HTR-8/SVneo (cell line): ENCODE data around the gene FGF6.
"Not testable (repeated sequence)": the region's sequence is repeated elsewhere in the genome, so short reads cannot be mapped to it uniquely, and the experiment has no call there.

Experiments used
- DNase-seq: peaks from one replicate; pipeline ENCODE4 v3.0.0; 2011; ENCODE audit warnings: low spot score, mixed read lengths; ENCODE audit not compliant: insufficient read length
- FAIRE-seq: peaks from 2 replicates; lab custom pipeline; 2011; peaks lifted over from hg19 to GRCh38; lab: Jason Lieb, UNC

FGF6 gene, protein sequence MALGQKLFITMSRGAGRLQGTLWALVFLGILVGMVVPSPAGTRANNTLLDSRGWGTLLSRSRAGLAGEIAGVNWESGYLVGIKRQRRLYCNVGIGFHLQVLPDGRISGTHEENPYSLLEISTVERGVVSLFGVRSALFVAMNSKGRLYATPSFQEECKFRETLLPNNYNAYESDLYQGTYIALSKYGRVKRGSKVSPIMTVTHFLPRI

DNA sequence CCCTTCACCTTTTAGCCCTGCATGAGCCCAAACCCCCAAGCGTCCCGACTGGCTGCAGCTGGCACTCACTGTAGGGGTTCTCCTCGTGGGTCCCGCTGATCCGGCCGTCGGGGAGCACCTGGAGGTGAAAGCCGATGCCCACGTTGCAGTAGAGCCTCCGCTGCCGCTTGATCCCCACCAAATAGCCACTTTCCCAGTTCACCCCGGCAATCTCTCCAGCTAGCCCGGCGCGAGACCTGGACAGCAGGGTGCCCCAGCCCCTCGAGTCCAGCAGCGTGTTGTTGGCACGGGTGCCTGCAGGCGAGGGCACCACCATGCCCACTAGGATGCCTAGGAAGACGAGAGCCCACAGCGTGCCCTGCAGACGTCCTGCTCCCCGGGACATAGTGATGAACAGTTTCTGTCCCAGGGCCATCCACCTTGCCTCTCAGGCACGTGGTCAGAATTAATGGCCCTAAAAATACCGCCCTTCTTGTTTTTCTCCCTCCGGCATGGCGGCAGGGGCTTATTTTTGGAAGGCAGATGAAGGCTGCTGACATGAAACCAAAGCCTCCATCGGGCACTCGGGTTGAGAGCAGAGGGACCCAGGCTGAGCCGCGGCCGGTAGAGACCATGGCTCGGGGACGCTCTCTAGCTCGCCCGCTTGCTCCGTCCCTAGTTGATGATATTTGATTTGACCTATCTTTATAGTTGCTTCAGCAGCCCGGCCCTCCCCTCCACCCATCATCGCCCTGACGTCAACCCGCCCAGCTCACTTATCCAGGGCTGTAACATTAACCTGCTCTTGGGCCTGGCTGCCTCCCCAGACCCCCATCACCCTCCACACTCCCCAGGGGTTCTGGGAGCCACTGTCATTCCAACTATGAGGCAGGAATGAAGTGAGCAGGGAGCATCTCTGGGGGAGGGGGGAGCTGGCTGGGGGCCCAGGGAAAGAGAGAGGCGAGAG lies at the start of gene FGF6:
Gene FGF6 (minus strand): TSS at position 660 of the 946 bp plus-strand sequence. CDS start 245 bp downstream, at position 415.
- no peak for FAIRE-seq

DNA sequence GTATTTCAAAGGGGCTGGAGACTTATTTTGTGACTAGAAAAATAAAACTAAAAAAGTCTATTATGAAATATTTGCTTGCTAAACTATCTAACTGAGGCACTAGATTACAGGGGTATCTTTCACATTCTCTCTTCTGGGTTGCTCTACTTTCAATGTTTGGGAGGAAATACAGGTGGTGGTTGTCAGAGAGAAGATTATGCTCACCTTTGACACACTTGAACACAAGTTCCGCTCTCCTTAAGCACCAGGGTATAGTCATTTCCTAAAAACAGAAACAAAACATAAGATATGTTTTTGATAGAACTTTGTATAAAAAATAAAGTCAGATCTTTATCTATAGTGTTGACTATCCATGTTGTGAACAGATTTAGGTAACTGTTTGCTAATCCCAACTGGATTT lies 45.4 kb upstream of the FGF6 start:
- FAIRE-seq (no peak), DNase-seq (no peak)

More for the DNA sequence above, at the start of gene FGF6:
- no peak for DNase-seq

DNA sequence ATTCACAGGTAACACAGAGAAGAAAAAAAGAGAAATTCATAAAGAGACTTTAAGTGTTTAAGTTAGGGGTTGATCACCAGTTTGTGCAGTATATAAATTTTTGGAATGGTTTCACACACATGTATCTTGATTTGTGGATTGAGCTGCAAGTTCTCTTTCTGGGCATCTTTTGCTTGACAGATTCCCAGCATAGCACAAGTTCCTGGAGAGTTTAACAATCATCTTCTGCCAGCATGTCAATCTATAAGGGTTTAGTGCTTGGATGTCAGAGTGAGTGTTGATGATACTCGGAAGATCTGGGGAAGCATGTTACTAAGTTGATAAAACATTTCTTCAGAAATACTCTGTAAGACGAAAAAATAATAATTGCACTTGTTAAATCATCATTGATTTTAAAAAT lies 43.9 kb upstream of the FGF6 start:
- DNase-seq (no peak), FAIRE-seq (no peak)

DNA sequence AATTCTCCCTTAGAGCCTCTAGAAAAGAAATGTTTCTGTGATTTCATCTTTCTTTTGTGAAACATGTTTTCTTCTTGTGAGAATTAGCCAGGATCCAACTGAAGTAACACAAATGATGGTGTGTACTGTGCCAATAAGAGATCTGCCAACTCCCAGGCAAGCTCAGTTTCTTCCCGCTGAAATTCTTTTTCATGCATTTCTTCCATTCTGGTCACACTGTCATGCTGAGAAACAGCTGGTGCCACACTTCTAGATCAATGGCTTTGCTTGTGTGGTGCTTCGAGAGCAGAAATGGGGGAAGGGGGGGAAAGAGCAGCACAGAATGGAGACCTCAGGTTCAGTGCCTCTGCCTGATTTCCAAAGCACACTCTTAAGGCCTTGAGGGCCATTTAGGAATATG lies 41.4 kb upstream of the FGF6 start:
- FAIRE-seq (no peak), DNase-seq (no peak)

DNA sequence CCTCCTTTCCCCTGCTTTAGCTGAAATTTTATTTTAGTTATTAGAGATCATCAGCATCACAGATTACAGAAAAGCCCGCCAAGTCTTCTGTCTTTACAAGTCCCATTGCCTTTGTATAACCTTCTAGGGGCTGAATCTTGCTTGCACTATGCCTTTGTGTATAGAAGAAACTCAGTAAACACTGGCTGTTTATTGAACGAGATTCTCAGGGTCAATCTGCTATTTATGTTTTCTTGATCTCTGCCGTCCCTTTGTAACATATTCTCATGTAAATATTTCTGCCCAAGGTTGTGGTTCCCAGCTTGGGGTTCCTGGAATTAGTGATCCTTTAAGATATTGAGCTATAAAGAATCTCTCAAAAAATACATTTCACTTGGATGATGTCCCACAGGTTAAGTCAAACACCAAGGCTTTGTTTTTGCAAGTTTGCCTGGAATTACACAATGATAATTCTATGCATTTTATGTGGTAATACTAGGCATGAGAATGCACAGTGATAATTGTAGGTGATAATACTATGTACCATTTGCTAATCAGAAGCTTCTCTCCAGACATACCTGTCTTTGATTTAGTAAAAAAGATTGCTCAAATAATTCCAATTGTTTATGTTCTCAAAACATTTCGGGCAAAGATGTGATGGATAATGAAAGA lies 40.6 kb upstream of the FGF6 start:
- no peak for FAIRE-seq
- DNase-seq: no peak

DNA sequence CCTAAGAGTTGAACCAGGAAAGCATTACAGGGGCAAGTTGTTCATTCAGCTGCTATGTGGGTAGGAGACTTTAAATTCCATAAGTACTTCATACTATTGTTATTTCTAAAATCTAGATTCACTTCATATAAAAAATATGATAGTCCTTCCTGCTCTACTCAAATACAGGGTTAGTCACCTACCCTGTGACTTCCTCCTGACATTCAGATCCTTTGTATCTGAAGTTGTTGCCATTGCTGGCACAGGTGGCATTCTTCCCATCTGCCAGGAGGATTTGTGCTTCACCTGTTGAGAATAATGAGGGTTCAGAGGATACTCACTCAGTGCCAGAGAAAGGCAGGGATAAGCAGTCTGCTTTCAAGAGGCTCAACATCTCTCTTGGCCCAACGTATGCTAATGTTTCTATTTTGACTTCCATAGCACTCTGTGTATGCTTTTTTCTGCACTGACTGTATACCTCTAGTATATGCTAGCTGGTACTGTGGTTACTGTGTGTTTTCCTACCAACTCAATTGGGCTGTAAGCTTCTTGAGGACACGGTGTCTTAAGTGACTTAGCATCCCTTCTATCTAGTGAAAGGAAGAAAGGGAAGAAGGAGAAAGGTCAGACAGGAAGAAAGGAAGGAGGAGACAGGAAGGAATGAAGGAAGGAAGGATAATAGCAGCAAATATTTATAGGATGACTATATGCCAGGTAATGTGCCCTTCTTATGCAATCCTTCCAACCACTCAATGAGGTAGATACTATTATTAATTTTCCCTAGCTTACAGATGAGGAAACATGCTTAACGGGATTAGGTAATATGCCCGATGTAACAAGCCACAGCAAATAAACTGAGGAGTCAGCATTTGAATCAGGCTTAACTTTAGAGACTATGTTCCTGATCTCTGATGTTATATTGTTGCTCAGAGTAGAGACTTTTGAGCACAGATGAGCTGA lies 38.5 kb upstream of the FGF6 start:
- DNase-seq (no peak), FAIRE-seq (no peak)

DNA sequence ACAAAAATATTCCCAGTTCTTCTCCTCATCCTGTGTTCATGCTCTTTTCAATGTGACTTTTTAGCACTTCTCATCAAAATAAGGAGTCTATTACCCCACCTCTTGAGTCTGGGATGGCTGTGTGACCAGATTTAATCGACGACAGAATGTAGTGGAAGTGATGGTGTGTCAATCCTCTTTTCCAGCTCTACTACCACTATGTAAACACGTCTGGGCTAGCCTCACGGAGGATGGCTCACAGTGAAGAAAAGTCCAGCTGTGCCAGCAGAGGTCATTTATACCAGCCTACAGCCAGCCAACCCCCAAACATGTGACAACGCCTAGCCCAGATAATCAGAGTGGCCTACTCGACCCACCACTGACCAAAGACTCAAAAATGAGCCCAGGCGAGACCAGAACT lies 37.3 kb upstream of the FGF6 start:
- no peak for FAIRE-seq
- no peak for DNase-seq

DNA sequence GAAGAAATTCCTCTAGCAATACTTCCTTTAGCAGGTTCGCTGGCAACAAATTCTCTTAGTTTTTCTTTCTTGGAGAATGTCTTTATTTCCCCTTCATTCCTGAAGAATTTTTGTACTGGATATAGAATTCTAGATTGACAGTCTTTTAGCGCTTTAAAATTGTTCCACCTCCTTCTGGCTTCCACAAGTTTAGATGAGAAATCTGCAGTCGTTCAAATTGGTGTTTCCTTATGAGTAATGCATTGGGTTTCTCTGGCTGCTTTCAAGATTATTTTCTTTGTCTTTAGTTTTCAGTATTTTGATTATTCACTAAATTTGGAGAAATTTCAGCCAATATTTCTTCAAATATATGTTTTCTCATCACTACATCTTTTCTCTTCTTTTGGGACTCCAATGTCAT lies 33.3 kb upstream of the FGF6 start:
- DNase-seq (no peak), FAIRE-seq (no peak)

DNA sequence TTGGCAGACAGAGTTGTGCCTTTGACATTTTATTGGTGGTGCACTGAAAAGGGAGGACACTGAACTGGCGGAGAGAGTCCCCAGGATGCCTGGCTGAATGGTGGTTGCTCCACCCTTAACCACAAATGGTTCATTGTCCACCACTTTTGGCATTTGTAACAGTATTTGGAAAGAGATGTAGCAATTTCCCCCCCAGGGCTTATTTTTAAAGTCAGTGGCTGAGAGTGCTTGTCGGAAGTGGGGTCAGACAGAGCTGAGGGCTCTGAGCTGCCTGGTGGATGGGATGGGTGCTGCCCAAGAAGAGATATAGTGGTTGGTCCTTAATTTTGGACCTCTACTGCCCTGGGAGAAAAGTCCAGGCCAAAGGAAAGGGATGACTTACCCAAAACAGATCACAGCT lies 31.5 kb upstream of the FGF6 start:
- DNase-seq (no peak), FAIRE-seq (no peak)

DNA sequence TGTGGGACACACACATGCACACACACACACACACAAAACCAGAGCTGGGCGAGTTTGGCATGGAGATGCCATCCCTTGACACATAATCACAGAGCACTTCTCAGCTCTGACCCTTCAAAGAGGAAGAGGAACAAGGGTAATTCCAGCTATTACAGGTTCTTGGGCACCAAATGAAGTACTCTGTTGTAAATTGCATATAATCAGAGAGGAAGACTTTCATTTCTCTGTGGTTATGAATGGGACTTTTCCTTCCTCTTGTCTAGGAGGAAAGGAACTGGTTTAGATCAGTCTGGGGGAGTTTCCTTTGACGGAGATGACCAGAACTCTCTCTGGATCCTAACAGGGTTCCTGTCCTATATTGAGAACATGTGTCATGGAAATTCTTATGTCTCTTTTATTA lies 26.4 kb upstream of the FGF6 start:
- DNase-seq (no peak), FAIRE-seq (no peak)

DNA sequence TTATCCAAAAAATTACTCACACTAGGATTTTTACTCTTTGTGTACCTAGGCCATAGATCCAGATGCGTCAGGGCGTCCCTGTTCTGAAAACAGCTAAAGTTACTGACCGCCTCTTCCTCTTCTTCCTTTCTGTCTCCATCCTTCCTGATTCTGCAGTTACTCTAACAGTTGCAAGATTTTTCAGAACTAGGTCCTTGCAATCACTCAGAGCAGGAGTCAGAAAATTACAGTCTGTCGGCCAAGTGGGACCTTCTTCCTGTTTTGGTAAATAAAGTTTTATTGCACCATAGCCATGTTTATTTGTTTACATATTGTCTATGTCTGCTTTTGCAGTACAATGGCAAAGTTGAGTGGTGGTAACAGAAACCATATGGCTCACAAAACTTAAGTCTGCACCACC lies 25.6 kb upstream of the FGF6 start:
- FAIRE-seq (no peak), DNase-seq (no peak)

DNA sequence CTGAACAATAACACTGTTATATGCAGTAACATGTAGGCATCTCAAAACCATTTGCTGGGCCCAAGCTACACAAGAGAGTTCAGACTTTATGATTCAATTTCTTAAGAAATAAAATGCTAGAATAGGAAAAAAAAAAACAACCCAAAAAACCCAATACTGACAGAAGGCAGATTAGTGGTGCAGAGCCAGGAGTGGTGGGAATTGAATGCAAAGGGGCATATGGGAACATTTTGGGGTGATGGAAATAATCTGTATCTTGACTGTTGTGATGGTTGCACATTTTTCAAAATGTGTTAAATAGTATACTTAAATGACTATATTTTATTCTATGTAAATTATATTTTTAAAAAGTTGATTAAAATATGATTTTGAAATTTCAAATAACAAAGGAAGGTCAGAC lies 23.4 kb upstream of the FGF6 start:
- no peak for FAIRE-seq
- DNase-seq: no peak

DNA sequence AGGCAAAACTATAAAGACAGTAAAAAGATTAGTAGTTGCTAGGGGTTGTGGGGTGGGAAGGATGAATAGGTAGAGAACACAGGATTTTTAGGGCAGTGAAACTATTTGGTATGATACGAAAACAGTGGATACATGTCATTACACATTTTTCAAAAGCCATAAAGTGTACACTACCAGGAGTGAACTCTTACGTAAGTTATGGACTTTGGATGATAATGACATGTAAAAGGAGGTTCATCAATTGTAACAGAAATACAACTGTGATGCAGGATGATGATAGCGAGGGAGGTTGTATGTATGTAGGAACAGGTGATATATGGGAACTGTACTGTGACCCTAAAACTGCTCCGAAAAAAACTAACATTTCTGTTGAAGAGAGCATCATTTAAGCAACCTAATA lies 15.1 kb upstream of the FGF6 start:
- FAIRE-seq: no peak
- DNase-seq: no peak

DNA sequence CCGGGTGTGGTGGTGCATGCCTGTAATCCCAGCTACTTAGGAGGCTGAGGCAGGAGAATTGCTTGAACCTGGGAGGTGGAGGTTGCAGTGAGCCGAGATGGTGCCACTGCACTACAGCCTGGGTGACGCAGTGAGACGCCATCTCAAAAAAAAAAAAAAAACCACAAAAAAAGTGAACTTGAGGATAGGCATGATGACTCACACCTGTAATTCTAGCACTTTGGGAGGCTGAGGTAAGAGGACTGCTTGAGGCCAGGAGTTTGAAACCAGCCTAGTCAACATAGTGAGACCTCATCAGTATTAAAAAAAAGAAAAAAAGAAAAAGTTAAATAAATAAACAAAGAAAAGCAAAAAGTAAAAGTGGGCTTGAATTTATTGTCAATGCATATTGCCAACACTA lies 10.2 kb upstream of the FGF6 start:
- FAIRE-seq: not testable (repeated sequence)

DNA sequence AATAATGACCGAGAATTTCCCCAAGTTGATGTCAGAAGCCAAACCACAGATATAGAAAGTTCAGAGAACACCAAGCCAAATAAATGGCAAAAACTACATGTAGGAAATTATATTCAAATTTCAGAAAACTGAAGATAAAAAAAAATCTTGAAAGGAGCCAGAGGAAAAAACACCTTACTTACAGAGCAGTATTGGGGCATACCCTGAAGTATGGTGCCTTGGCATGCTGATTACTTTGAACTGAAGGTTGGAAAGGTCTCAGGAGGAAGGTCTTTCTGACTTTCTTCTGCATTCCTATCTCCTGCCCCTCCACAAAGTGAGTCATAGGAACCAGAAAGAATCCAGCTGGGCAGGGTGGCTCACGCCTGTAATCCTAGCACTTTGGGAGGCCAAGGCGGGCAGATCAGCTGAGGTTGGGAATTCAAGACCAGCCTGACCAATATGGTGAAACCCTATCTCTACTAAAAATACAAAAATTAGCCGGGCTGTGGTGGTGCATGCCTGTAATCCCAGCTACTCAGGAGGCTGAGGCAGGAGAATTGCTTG lies 8.8 kb upstream of the FGF6 start:
- no peak for FAIRE-seq
- DNase-seq: no peak

More for the DNA sequence above, 10.2 kb upstream of the FGF6 start:
- DNase-seq: not testable (repeated sequence)

DNA sequence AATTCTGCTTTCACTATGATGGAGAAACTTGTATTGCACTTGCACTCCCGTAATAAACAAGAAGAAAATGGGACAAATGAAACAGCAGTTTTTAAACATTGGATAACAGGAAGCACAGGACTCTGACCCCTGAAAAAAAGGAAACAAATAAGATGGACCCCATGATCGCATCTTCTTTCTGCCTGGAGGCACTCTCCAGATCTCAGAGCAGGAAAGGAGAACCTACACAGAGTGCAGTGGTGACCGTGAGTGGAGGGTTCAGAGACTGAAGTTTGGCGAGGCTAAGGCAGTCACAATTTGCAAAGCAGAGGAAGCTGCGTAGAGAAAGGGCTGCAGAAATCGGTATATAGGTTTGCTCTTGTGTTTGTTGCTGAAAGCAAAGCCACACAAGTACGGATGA lies 6.1 kb upstream of the FGF6 start:
- DNase-seq (no peak), FAIRE-seq (no peak)

DNA sequence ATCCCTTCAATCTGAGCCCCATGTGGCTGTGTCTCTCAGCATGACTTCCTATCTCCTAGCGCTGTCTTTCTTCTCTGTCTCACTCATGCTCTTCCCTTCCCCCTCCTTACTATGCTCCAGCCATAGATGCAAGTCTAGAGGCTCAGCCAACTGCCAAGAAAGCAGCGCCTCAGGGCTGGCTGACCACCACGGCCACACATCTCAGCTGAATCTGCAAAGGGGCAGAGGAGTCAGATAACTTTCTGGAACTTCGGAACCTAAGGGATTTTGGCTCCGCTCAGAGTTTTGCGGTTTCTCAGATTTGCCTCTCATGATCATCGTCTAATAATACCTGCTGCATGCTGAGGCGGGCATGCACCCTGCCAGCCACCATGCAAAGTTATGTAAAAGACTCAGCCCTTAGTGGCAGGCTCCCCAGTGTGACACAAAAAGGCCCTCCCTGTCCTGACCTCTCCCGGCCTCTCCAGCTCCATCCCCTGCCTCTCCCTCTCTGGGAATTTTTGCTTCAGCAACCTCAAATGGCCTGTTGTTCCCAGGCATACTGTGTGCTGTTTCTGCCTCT lies 5.0 kb upstream of the FGF6 start:
- DNase-seq: no peak
- FAIRE-seq: no peak

DNA sequence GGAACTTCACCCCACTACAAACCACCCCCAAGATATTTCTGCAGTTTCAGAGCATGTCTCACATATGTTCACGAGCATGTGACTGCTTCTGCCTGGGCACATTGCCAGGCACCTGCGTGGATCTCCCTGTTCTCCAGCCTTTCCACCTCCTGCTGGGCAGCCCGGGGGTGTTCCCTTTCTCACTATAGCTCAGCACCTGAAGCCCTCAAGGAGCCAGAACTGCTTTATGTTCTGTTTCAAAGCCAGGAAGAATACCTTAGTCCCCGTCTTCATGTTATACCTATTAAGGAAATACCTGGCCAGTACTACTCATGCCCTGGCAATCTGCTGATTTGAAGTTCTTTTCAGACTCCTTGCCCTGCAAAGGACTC lies 4.2 kb upstream of the FGF6 start:
- no peak for DNase-seq
- no peak for FAIRE-seq
